Measurements from ENCODE around the gene CDK7.

DNA sequence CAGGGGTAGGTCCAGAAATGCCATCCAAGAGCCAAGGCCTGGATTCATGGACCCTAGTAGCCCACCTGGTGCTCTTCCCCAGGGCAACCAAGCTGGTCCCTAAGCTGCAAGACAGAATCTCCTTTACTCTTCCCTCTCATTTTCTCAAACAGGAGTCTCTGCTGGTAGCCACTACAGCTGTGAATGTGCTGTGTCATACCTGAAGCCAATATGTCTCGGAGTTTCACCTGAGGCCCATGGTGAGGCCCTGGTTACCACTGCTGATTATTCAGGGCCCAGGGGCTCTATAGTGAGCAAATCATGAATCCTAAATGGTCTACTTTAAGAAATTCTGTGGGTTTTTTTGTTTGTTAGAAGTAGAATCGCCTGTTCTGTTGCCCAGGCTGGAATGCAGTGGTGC lies 15.9 kb downstream of the CDK7 start:
- no peak for TF ChIP-seq CTCF (IDR thresholded peaks at IDR 0.05)
- TF ChIP-seq EP300 (IDR thresholded peaks at IDR 0.05), result no peak
- no peak for TF ChIP-seq POLR2AphosphoS5 (IDR thresholded peaks at IDR 0.05)
- no peak for TF ChIP-seq POLR2A (IDR thresholded peaks at IDR 0.05)

All from suprapubic skin (tissue), 4 donors.